Adrenal gland (tissue), 5 donors: Measurements from ENCODE around the gene CDK5RAP2.

Experiments
- POLR2A ChIP-seq, 2 donors: fragments of 450-650 bp; IDR thresholded peaks; one replicate each; pipeline ENCODE4 v1.6.1; 2017; ENCODE audit warnings: antibody characterized with exemption in 2 of 2, mild to moderate bottlenecking in 2 of 2, moderate library complexity in 1 of 2
- TF ChIP-seq, protein P1 (sequence below), 6 experiments: fragments of 450-650 bp in 4 of 6; fragments of 200-600 bp in 2 of 6; sonication (generic) in 1 of 6; IDR thresholded peaks; 1 replicate in 5 of 6; 2 replicates in 1 of 6; pipeline versions ENCODE4 v1.5.1 to v1.8.0; 2016 to 2021; ENCODE audit warnings: antibody characterized with exemption in 6 of 6, mild to moderate bottlenecking in 2 of 6, moderate library complexity in 1 of 6
- donor health status: DM: no; HTN: no; CAD: no.

- TF ChIP-seq, protein P1, sequence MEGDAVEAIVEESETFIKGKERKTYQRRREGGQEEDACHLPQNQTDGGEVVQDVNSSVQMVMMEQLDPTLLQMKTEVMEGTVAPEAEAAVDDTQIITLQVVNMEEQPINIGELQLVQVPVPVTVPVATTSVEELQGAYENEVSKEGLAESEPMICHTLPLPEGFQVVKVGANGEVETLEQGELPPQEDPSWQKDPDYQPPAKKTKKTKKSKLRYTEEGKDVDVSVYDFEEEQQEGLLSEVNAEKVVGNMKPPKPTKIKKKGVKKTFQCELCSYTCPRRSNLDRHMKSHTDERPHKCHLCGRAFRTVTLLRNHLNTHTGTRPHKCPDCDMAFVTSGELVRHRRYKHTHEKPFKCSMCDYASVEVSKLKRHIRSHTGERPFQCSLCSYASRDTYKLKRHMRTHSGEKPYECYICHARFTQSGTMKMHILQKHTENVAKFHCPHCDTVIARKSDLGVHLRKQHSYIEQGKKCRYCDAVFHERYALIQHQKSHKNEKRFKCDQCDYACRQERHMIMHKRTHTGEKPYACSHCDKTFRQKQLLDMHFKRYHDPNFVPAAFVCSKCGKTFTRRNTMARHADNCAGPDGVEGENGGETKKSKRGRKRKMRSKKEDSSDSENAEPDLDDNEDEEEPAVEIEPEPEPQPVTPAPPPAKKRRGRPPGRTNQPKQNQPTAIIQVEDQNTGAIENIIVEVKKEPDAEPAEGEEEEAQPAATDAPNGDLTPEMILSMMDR (IDR thresholded peaks at IDR 0.05) = no peak
- no peak for TF ChIP-seq POLR2A (IDR thresholded peaks at IDR 0.05)
Observed at GRCh38 chr9:120474591-120475243, 105.2 kb downstream of the CDK5RAP2 start.
